IMR-90 (cell line): ENCODE data around the gene CENPU. TPM values are rescaled to one million over a fixed set of nuclear protein-coding genes. Genes with fewer than 3 reads are reported as not detected.

Experiments used
- ATAC-seq: fragments of 200-7000 bp; cut with Tn5 transposase; 2 replicates; pipeline ENCODE4 v1.9.1; 2020; ENCODE audit warnings: low read depth, mild to moderate bottlenecking, moderate library complexity
- BruUV-seq: library from RNA; stranded (reverse); fragments of 400-500 nt; replicated peaks from 2 replicates; lab custom pipeline; 2021; lab: Mats Ljungman, UMichigan
- CTCF ChIA-PET: fragments of 300-600 bp; formaldehyde crosslinking; extraction: SDS; loops from one replicate; lab custom pipeline; 2021; ENCODE audit warnings: antibody characterized with exemption; lab: Yijun Ruan, JAX
- POLR2A ChIA-PET: fragments of 300-600 bp; sonication (Branson Sonifier 250); formaldehyde crosslinking; loops from one replicate; lab custom pipeline; 2022; ENCODE audit warnings: antibody characterized with exemption; ENCODE audit not compliant: unreplicated experiment; lab: Charles Lee
- DNase-seq: peaks from one replicate; pipeline ENCODE4 v3.0.0; 2013
- H2AFZ ChIP-seq: replicated peaks from 2 replicates; pipeline ENCODE3; 2013; ENCODE audit warnings: low read length, mild to moderate bottlenecking; ENCODE audit not compliant: poor library complexity
- H2AK5ac ChIP-seq: 2 replicates; pipeline ENCODE4 v1.6.1; 2013; ENCODE audit warnings: low read depth, low read length, inconsistent platforms
- H2AK9ac ChIP-seq: replicated peaks from 2 replicates; pipeline ENCODE3; 2013; ENCODE audit warnings: mild to moderate bottlenecking, low read depth, low read length, moderate library complexity; ENCODE audit not compliant: poor library complexity
- H2BK120ac ChIP-seq: 2 replicates; pipeline ENCODE4 v1.6.1; 2013; ENCODE audit warnings: low read depth, low read length, inconsistent platforms
- H2BK15ac ChIP-seq: 3 replicates; pipeline ENCODE4 v1.6.1; 2013; ENCODE audit warnings: low read depth, low read length, inconsistent platforms
- H2BK20ac ChIP-seq: 2 replicates; pipeline ENCODE4 v1.6.1; 2013; ENCODE audit warnings: low read depth, mild to moderate bottlenecking, inconsistent platforms, low read length, moderate library complexity
- H2BK5ac ChIP-seq: 2 replicates; pipeline ENCODE4 v1.6.1; 2013; ENCODE audit warnings: mild to moderate bottlenecking, low read depth, low read length, inconsistent platforms; ENCODE audit not compliant: poor library complexity, severe bottlenecking
- H3K14ac ChIP-seq: replicated peaks from 2 replicates; pipeline ENCODE4 v1.6.1; 2013; ENCODE audit warnings: low read depth, low read length, inconsistent platforms
- H3K18ac ChIP-seq: 2 replicates; pipeline ENCODE4 v1.6.1; 2013; ENCODE audit warnings: low read depth, low read length, control low read depth
- H3K23ac ChIP-seq: 2 replicates; pipeline ENCODE4 v1.6.1; 2013; ENCODE audit warnings: low read depth, low read length, inconsistent platforms
- H3K27ac ChIP-seq: 2 replicates; pipeline ENCODE4 v1.5.1; 2013; ENCODE audit warnings: mild to moderate bottlenecking, control low read depth, low read length; ENCODE audit not compliant: insufficient read depth
- H3K27me3 ChIP-seq: 2 replicates; pipeline ENCODE4 v1.6.1; 2013; ENCODE audit warnings: low read length; ENCODE audit not compliant: control insufficient read depth, insufficient read depth
- H3K36me3 ChIP-seq: 2 replicates; pipeline ENCODE4 v1.6.1; 2013; ENCODE audit warnings: low read length, mixed read lengths; ENCODE audit not compliant: control insufficient read depth, insufficient read depth
- H3K4ac ChIP-seq: 2 replicates; pipeline ENCODE4 v1.6.1; 2013; ENCODE audit warnings: low read depth, low read length, inconsistent platforms
- H3K4me1 ChIP-seq: 2 replicates; pipeline ENCODE4 v1.6.1; 2013; ENCODE audit warnings: low read length, mixed read lengths; ENCODE audit not compliant: control insufficient read depth, insufficient read depth
- H3K4me2 ChIP-seq: 2 replicates; pipeline ENCODE4 v1.6.1; 2013; ENCODE audit warnings: low read depth, mild to moderate bottlenecking, control low read depth, low read length, moderate library complexity
- H3K4me3 ChIP-seq: 2 replicates; pipeline ENCODE4 v1.5.1; 2013; ENCODE audit warnings: low read depth, mild to moderate bottlenecking, control low read depth, low read length, moderate library complexity; ENCODE audit not compliant: insufficient read depth
- H3K56ac ChIP-seq: 2 replicates; pipeline ENCODE4 v1.6.1; 2013; ENCODE audit warnings: low read length, inconsistent platforms; ENCODE audit not compliant: insufficient read depth; ENCODE audit errors: extremely low read depth
- H3K79me1 ChIP-seq, 2 experiments: 2 replicates each; pipeline ENCODE4 v1.6.1; 2013; ENCODE audit warnings: low read length in 2 of 2, inconsistent platforms in 1 of 2, low read depth in 1 of 2
- H3K9ac ChIP-seq: 2 replicates; pipeline ENCODE4 v1.6.1; 2013; ENCODE audit warnings: low read depth, low read length, control low read depth
- H3K9me1 ChIP-seq: 2 replicates; pipeline ENCODE4 v1.6.1; 2013; ENCODE audit warnings: low read length, inconsistent platforms; ENCODE audit not compliant: insufficient read depth
- H3K9me3 ChIP-seq: 2 replicates; pipeline ENCODE4 v1.6.1; 2013; ENCODE audit warnings: low read length; ENCODE audit not compliant: control insufficient read depth, insufficient read depth
- H4K20me1 ChIP-seq: 2 replicates; pipeline ENCODE4 v1.6.1; 2013; ENCODE audit warnings: low read length, inconsistent platforms; ENCODE audit not compliant: insufficient read depth
- H4K5ac ChIP-seq: 2 replicates; pipeline ENCODE4 v1.6.1; 2013; ENCODE audit warnings: mild to moderate bottlenecking, low read depth, low read length, control low read depth
- H4K8ac ChIP-seq, 2 experiments: 2 replicates each; pipeline ENCODE4 v1.6.1; 2013; ENCODE audit warnings: low read depth in 2 of 2, low read length in 2 of 2, control low read depth in 1 of 2, inconsistent platforms in 1 of 2
- H4K91ac ChIP-seq: 2 replicates; pipeline ENCODE4 v1.6.1; 2013; ENCODE audit warnings: low read depth, low read length, inconsistent platforms; ENCODE audit not compliant: insufficient read depth
- BHLHE40 ChIP-seq: fragments of 150-350 bp; IDR thresholded peaks from 2 replicates; pipeline ENCODE4 v1.6.1; 2016; ENCODE audit warnings: mild to moderate bottlenecking, low read depth, low read length
- CEBPB ChIP-seq: IDR thresholded peaks from 2 replicates; pipeline ENCODE4 v1.6.1; 2012; ENCODE audit warnings: low read depth, low read length, improper control_type of control experiment
- CHD1 ChIP-seq: IDR thresholded peaks from 2 replicates; pipeline ENCODE4 v1.6.1; 2012; ENCODE audit warnings: low read depth, low read length, improper control_type of control experiment
- FOS ChIP-seq: fragments of 150-350 bp; IDR thresholded peaks from 2 replicates; pipeline ENCODE4 v1.6.1; 2016; ENCODE audit warnings: low read depth, low read length
- MAFK ChIP-seq: IDR thresholded peaks from 2 replicates; pipeline ENCODE4 v1.6.1; 2012; ENCODE audit warnings: low read depth, low read length, improper control_type of control experiment
- MAZ ChIP-seq: IDR thresholded peaks from 2 replicates; pipeline ENCODE4 v1.6.1; 2012; ENCODE audit warnings: low read depth, mild to moderate bottlenecking, low read length, improper control_type of control experiment, moderate library complexity, borderline replicate concordance
- MXI1 ChIP-seq: IDR thresholded peaks from 2 replicates; pipeline ENCODE4 v1.6.1; 2012; ENCODE audit warnings: low read depth, mild to moderate bottlenecking, low read length, moderate library complexity, borderline replicate concordance
- NFE2L2 ChIP-seq: fragments of 150-350 bp; IDR thresholded peaks from 2 replicates; pipeline ENCODE4 v1.6.1; 2016; ENCODE audit warnings: low read depth, mild to moderate bottlenecking, low read length
- POLR2A ChIP-seq: IDR thresholded peaks from 2 replicates; pipeline ENCODE4 v1.6.1; 2012; ENCODE audit warnings: mild to moderate bottlenecking, low read depth, low read length
- RAD21 ChIP-seq: IDR thresholded peaks from 2 replicates; pipeline ENCODE4 v1.6.1; 2012; ENCODE audit warnings: low read length, improper control_type of control experiment
- RCOR1 ChIP-seq: IDR thresholded peaks from 2 replicates; pipeline ENCODE4 v1.6.1; 2012; ENCODE audit warnings: mild to moderate bottlenecking, low read length, improper control_type of control experiment; ENCODE audit not compliant: insufficient replicate concordance
- RFX5 ChIP-seq: IDR thresholded peaks from 2 replicates; pipeline ENCODE4 v1.8.0; 2012; ENCODE audit warnings: low read depth, mild to moderate bottlenecking, low read length, moderate library complexity
- SMC3 ChIP-seq: fragments of 150-350 bp; IDR thresholded peaks from 2 replicates; pipeline ENCODE4 v1.6.1; 2016; ENCODE audit warnings: low read depth, mild to moderate bottlenecking, antibody characterized with exemption, low read length, moderate library complexity
- USF2 ChIP-seq: fragments of 150-350 bp; IDR thresholded peaks from 2 replicates; pipeline ENCODE4 v1.6.1; 2017; ENCODE audit warnings: mild to moderate bottlenecking, antibody characterized with exemption, low read length, low read depth
- WGBS, 2 experiments: methylation state at CpG; one replicate each; pipeline versions ENCODE4 v1.1.5 to v1.1.7; 2013; ENCODE audit warnings: missing lambda C conversion rate in 2 of 2; ENCODE audit not compliant: insufficient read length in 1 of 2; ENCODE audit errors: extremely low coverage in 2 of 2; 5-methylcytosine and 5-hydroxymethylcytosine counted together
- dilution Hi-C: fragments of 300-500 bp; cut with HindIII; formaldehyde crosslinking; loops from one replicate; pipeline ENCODE4 v1.14.3; 2018; ENCODE audit warnings: low sequenced_read_pairs; ENCODE audit not compliant: unreplicated experiment
- in situ Hi-C: fragments of 300-500 bp; cut with MboI; formaldehyde crosslinking; loops from 3 replicates; pipeline ENCODE4 v1.14.3; 2019; ENCODE audit warnings: low sequenced_read_pairs, inconsistent platforms, mixed read lengths
- intact Hi-C: fragments of 100-400 bp; cut with micrococcal nuclease; formaldehyde crosslinking; loops from 2 replicates; pipeline ENCODE4 v1.10.0; 2022
- polyA plus RNA-seq, 3 experiments: library from polyadenylated mRNA; depleted of rRNA; stranded (reverse); fragments of >200 nt; gene quantifications; 2 replicates each; pipeline ENCODE4 v1.2.3, GENCODE V29; 2012; ENCODE audit warnings: low replicate concordance in 1 of 3
- total RNA-seq: library from RNA; depleted of rRNA; stranded (reverse); fragments of >200 nt; gene quantifications from 2 replicates; pipeline ENCODE4 v1.2.3, GENCODE V29; 2012
- TF ChIP-seq, protein P1 (sequence below): conservative IDR thresholded peaks from 2 replicates; pipeline ENCODE4 v1.5.1; 2012; ENCODE audit warnings: mild to moderate bottlenecking, low read depth, low read length, improper control_type of control experiment
- TF ChIP-seq, protein P2 (sequence below): fragments of 150-350 bp; IDR thresholded peaks from 2 replicates; pipeline ENCODE4 v1.6.1; 2016; ENCODE audit warnings: low read depth, mild to moderate bottlenecking, low read length, moderate library complexity, borderline replicate concordance

The CENPU gene
- total and polyA plus RNA-seq, 2 of the 4 experiments (the other 2 are of a cell fraction) = 13.6 to 14.6 TPM

DNA sequence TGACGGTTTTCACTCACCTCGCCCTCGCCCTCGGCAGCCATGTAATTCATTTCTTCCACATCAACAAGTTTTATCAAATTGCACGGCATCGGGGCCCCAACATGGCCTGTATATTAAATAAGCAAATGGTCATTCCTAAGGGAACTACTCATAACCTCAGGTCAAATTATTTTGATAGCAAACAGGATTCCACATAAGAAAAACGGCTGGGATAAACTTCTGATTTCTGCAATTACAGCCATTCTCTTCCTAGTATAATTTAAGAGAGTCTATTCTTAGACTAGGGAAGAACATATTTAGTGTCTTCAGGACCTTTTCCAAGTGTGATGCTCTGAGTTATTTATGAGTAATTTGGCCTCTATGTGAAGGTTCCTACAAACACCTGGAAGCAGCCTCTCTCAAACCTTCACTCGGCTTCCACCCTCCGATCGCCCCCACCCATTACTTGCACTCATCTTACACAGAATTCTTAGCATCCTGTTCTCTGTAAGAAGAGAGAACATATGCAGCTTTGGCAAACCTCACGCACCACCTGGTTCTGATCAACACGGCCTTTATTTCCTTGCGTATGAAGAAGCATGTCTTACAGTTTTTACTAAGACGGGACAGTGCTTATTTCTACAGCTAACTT, 29.4 kb upstream of the CENPU start:
- Histone ChIP-seq H3K36me3 (peaks cover 19% of the 10 kb centered on the region), H3K9ac (no peak overlapping the region)

More for the DNA sequence above, 29.4 kb upstream of the CENPU start:
- H4K91ac ChIP-seq = no peak overlapping the region
- no peak overlapping the region for H2AK5ac ChIP-seq
- in situ Hi-C loops (no loop called here), dilution Hi-C loops (no loop called here), intact Hi-C loops (no loop called here)
- H2AK9ac ChIP-seq = no peak overlapping the region
- WGBS, 2 experiments = no CpG with 5 or more reads among the region's 14 CpGs
- H3K14ac ChIP-seq = no peak overlapping the region
- H2BK5ac ChIP-seq = no peak overlapping the region
- no peak overlapping the region for H2BK120ac ChIP-seq
- H3K4ac ChIP-seq = no peak overlapping the region
- H3K27me3 ChIP-seq = no peaks in the 10 kb centered on the region
- ATAC-seq (peak; percentile 62), DNase-seq (peak; percentile 25)
- H2BK20ac ChIP-seq = no peak overlapping the region
- H3K9me1 ChIP-seq = no peaks in the 10 kb centered on the region
- no peaks in the 10 kb centered on the region for H3K79me1 ChIP-seq
- H3K4me2 ChIP-seq = no peak overlapping the region
- H3K27ac ChIP-seq = no peak overlapping the region
- no peak overlapping the region for H3K4me3 ChIP-seq
- POLR2A ChIA-PET = no interaction called here
- TF ChIP-seq CHD1 (no peak), USF2 (no peak), MAFK (no peak), MXI1 (no peak), SMC3 (no peak), CEBPB (no peak), RCOR1 (no peak), FOS (no peak), RAD21 (no peak), BHLHE40 (no peak), RFX5 (no peak), NFE2L2 (no peak), MAZ (no peak), POLR2A (no peak)
- TF ChIP-seq, protein P1, sequence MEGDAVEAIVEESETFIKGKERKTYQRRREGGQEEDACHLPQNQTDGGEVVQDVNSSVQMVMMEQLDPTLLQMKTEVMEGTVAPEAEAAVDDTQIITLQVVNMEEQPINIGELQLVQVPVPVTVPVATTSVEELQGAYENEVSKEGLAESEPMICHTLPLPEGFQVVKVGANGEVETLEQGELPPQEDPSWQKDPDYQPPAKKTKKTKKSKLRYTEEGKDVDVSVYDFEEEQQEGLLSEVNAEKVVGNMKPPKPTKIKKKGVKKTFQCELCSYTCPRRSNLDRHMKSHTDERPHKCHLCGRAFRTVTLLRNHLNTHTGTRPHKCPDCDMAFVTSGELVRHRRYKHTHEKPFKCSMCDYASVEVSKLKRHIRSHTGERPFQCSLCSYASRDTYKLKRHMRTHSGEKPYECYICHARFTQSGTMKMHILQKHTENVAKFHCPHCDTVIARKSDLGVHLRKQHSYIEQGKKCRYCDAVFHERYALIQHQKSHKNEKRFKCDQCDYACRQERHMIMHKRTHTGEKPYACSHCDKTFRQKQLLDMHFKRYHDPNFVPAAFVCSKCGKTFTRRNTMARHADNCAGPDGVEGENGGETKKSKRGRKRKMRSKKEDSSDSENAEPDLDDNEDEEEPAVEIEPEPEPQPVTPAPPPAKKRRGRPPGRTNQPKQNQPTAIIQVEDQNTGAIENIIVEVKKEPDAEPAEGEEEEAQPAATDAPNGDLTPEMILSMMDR = no peak
- TF ChIP-seq, protein P2, sequence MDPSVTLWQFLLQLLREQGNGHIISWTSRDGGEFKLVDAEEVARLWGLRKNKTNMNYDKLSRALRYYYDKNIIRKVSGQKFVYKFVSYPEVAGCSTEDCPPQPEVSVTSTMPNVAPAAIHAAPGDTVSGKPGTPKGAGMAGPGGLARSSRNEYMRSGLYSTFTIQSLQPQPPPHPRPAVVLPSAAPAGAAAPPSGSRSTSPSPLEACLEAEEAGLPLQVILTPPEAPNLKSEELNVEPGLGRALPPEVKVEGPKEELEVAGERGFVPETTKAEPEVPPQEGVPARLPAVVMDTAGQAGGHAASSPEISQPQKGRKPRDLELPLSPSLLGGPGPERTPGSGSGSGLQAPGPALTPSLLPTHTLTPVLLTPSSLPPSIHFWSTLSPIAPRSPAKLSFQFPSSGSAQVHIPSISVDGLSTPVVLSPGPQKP = no peak
- no peak overlapping the region for H3K23ac ChIP-seq
- no peak overlapping the region for H2AFZ ChIP-seq
- H3K9me3 ChIP-seq = no peaks in the 10 kb centered on the region
- peaks cover 3% of the 10 kb centered on the region for H3K4me1 ChIP-seq
- no peaks in the 10 kb centered on the region for H4K20me1 ChIP-seq
- no peak overlapping the region for H3K56ac ChIP-seq
- BruUV-seq = no TSS peak
- H2BK15ac ChIP-seq = no peak overlapping the region
- no peak overlapping the region for H3K18ac ChIP-seq
- H4K5ac ChIP-seq = no peak overlapping the region
- H4K8ac ChIP-seq = no peak overlapping the region
- CTCF ChIA-PET = interaction anchor here (1.0 kb wide), 1 partner anchor 221 kb away, joined by 3 read pairs; no protein-coding TSS in a partner anchor
